GM06990 (cell line): Measurements from ENCODE around the gene ALK.

ENCODE experiments used
- DNase-seq: peaks from one replicate; pipeline ENCODE4 v3.0.0-alpha.2; 2011; ENCODE audit not compliant: insufficient read length; ENCODE audit errors: extremely low read depth
- H3K27me3 ChIP-seq: replicated peaks from 2 replicates; pipeline ENCODE4 v1.6.0; 2011; ENCODE audit warnings: low read length; ENCODE audit not compliant: control insufficient read depth, insufficient read depth
- H3K36me3 ChIP-seq: 2 replicates; pipeline ENCODE4 v1.5.1; 2011; ENCODE audit warnings: low read length; ENCODE audit not compliant: control insufficient read depth, insufficient read depth
- H3K4me3 ChIP-seq: replicated peaks from 2 replicates; pipeline ENCODE4 v1.5.1; 2011; ENCODE audit warnings: low read depth, mild to moderate bottlenecking, control low read depth, low read length
- TF ChIP-seq, protein P1 (sequence below): IDR thresholded peaks from 2 replicates; pipeline ENCODE4 v1.5.1; 2011; ENCODE audit warnings: low read length, control low read depth, mild to moderate bottlenecking, inconsistent platforms; ENCODE audit not compliant: insufficient read depth, poor library complexity, severe bottlenecking

The ALK gene

DNA sequence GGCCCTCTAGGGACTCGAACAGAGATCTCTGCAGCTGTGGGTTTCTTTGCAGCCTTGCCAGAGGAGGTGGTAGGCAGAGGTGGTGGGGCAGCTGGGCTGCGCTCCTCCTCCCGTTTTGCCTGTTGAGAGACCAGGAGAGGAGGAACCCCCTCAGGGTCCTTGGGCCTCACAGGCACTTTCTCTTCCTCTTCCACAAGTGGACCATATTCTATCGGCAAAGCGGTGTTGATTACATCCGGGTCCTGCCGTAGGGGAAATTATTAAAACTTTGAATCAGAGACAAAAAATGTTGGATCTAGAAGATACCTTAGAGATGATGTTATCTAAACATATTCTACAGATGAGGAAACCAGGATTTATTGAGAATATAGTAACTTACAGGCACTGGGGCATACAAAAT is 727.7 kb downstream of the ALK start:
- TF ChIP-seq, protein P1, sequence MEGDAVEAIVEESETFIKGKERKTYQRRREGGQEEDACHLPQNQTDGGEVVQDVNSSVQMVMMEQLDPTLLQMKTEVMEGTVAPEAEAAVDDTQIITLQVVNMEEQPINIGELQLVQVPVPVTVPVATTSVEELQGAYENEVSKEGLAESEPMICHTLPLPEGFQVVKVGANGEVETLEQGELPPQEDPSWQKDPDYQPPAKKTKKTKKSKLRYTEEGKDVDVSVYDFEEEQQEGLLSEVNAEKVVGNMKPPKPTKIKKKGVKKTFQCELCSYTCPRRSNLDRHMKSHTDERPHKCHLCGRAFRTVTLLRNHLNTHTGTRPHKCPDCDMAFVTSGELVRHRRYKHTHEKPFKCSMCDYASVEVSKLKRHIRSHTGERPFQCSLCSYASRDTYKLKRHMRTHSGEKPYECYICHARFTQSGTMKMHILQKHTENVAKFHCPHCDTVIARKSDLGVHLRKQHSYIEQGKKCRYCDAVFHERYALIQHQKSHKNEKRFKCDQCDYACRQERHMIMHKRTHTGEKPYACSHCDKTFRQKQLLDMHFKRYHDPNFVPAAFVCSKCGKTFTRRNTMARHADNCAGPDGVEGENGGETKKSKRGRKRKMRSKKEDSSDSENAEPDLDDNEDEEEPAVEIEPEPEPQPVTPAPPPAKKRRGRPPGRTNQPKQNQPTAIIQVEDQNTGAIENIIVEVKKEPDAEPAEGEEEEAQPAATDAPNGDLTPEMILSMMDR = no peak
- Histone ChIP-seq H3K36me3 (no peaks in the 10 kb centered on the region), H3K27me3 (no peaks in the 10 kb centered on the region), H3K4me3 (no peak overlapping the region)
- no peak for DNase-seq

- TF ChIP-seq, protein P1 = no peak
- Histone ChIP-seq H3K27me3 (no peaks in the 10 kb centered on the region), H3K4me3 (no peak overlapping the region), H3K36me3 (no peaks in the 10 kb centered on the region)
- DNase-seq = no peak
Measured at GRCh38 chr2:29193111-29193510, 728.3 kb downstream of the ALK start.

GRCh38 chr2:29192526-29192925 is 728.9 kb downstream of the ALK start:
- no peaks in the 10 kb centered on the region for H3K36me3 ChIP-seq
- H3K27me3 ChIP-seq = no peaks in the 10 kb centered on the region
- TF ChIP-seq, protein P1 = no peak
- no peak overlapping the region for H3K4me3 ChIP-seq
- no peak for DNase-seq

DNA sequence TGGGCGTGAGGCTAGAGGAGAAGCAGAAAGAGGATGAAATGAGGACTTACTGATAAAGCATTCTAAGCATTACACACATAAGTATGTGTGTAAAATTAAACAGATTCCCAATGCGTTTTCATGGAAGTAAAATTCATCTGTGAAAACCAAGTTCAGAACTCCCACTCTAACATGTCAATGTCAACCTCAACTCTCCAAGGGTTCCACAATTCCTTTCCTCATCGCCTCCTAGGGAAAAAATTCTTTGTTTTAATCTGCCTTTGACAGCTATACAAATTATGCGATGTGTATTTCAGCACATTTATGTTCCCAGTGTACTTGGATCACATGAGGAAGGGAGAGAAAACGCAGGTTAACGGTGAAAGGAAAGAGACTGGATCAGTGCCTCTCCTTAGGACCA is 729.6 kb downstream of the ALK start:
- TF ChIP-seq, protein P1 = no peak
- no peak overlapping the region for H3K4me3 ChIP-seq
- no peak for DNase-seq

GRCh38 chr2:29189052-29189451 is 732.3 kb downstream of the ALK start:
- DNase-seq = no peak
- H3K27me3 ChIP-seq = no peaks in the 10 kb centered on the region
- TF ChIP-seq, protein P1 = no peak
- peaks cover 3% of the 10 kb centered on the region; the same call in 1 of the 2 replicates for H3K36me3 ChIP-seq
- no peak overlapping the region for H3K4me3 ChIP-seq

More for the DNA sequence above, 729.6 kb downstream of the ALK start:
- Histone ChIP-seq H3K36me3 (peaks cover 3% of the 10 kb centered on the region; the same call in 1 of the 2 replicates), H3K27me3 (no peaks in the 10 kb centered on the region)

DNA sequence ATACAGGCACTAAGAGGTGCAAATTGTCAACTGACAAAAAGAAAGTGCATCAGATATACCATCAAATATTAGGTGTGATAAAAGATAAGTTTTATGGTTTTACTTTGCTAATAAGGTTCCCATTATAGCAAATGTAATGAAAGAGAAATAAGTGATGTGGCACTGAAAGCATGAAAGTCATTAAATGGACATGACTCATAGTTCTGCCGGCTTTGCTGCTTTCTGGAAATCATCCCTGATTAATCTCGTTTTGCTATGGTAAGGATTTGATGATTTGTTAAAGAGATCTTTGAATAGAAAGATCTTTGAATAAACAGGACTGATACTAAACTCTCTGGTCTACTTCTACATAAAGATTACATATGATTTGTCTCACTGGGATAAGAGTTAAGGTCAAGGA is 733.5 kb downstream of the ALK start:
- TF ChIP-seq, protein P1 = no peak
- no peak for DNase-seq
- Histone ChIP-seq H3K4me3 (no peak overlapping the region), H3K36me3 (peaks cover 3% of the 10 kb centered on the region; the same call in 1 of the 2 replicates), H3K27me3 (no peaks in the 10 kb centered on the region)
